Esophagus mucosa (tissue), 1 donor: Measurements from ENCODE around the gene OR2B3. TPM values are rescaled to one million over a fixed set of nuclear protein-coding genes. Genes with fewer than 3 reads are reported as not detected.
A peak's percentile ranks its signal among the peaks of the same experiment; 100 is the strongest.
"Not testable (repeated sequence)": the region's sequence is repeated elsewhere in the genome, so short reads cannot be mapped to it uniquely, and the experiment has no call there.

ENCODE experiments used
- ATAC-seq: fragments of 200-7000 bp; cut with Tn5 transposase; one replicate; pipeline ENCODE4 v1.9.1; 2020
- total RNA-seq: library from RNA; stranded (reverse); gene quantifications from one replicate; pipeline ENCODE4 v1.2.4, GENCODE V29; 2023
- donor health status: DM: yes; HTN: yes; CAD: no.

The OR2B3 gene
- total RNA-seq, result not detected

- no peak for ATAC-seq
Observed at GRCh38 chr6:29087213-29087612, at the start of gene OR2B3. OR2B3 (minus strand) TSS chr6:29087313; CDS start chr6:29087248, 65 bp downstream.

- ATAC-seq, result no peak
Observed at GRCh38 chr6:29131691-29132090, 44.6 kb upstream of the OR2B3 start.

- no peak for ATAC-seq
Observed at GRCh38 chr6:29130644-29131043, 43.5 kb upstream of the OR2B3 start.

GRCh38 chr6:29129326-29130012, 42.4 kb upstream of the OR2B3 start:
- no peak for ATAC-seq

- not testable (repeated sequence) for ATAC-seq
Observed at GRCh38 chr6:29114964-29115363, 27.9 kb upstream of the OR2B3 start.

- no peak for ATAC-seq
Observed at GRCh38 chr6:29112135-29112534, 25.0 kb upstream of the OR2B3 start.

GRCh38 chr6:29107758-29108157, 20.6 kb upstream of the OR2B3 start, which contains the start of gene OR2J3:
OR2J3 (plus strand) TSS chr6:29108058; CDS start chr6:29111891, 3,833 bp downstream.
- no peak for ATAC-seq

GRCh38 chr6:29099190-29099589, 12.1 kb upstream of the OR2B3 start, which contains the start of gene OR2J1:
OR2J1 (plus strand) TSS chr6:29099490; CDS start chr6:29100943, 1,453 bp downstream.
- no peak for ATAC-seq

- ATAC-seq, result no peak
Observed at GRCh38 chr6:29097803-29098202, 10.7 kb upstream of the OR2B3 start.

GRCh38 chr6:29092957-29093356, 5.8 kb upstream of the OR2B3 start:
- no peak for ATAC-seq

- no peak for ATAC-seq
Observed at GRCh38 chr6:29082457-29082856, 4.7 kb downstream of the OR2B3 start.

- ATAC-seq, result no peak
Observed at GRCh38 chr6:29081312-29081711, 5.8 kb downstream of the OR2B3 start.

GRCh38 chr6:29079203-29079602, 7.9 kb downstream of the OR2B3 start:
- no peak for ATAC-seq

GRCh38 chr6:29071831-29072723, 15.0 kb downstream of the OR2B3 start:
- ATAC-seq, result peak; percentile 46

GRCh38 chr6:29051680-29052079, 35.4 kb downstream of the OR2B3 start:
- ATAC-seq, result no peak

- no peak for ATAC-seq
Observed at GRCh38 chr6:29045075-29045474, 42.0 kb downstream of the OR2B3 start, which contains the start of gene OR2W1. OR2W1 (minus strand) TSS chr6:29045175; CDS start chr6:29045175, 0 bp downstream.

Other genes starting within 250 kb of the OR2B3 start
- 22.0 TPM for gene TRIM27, start 163.3 kb downstream of the OR2B3 start, total RNA-seq
- 1.1 TPM for gene ZNF311, start 82.0 kb downstream of the OR2B3 start, total RNA-seq
- not detected for gene OR2W1, start 42.1 kb downstream of the OR2B3 start, total RNA-seq
- not detected for gene OR2J1, start 12.2 kb upstream of the OR2B3 start, total RNA-seq
- gene OR2J3, start 20.7 kb upstream of the OR2B3 start, total RNA-seq, result not detected
- gene OR2J2, start 83.6 kb upstream of the OR2B3 start, total RNA-seq, result not detected
- not detected for gene OR14J1, start 214.4 kb upstream of the OR2B3 start, total RNA-seq